Measurements from ENCODE around the gene BSG. TPM values are rescaled to one million over a fixed set of nuclear protein-coding genes. Genes with fewer than 3 reads are reported as not detected.

Gene BSG
- total and polyA plus RNA-seq, 2 experiments from 2014 or later, result 957 to 973 TPM

DNA sequence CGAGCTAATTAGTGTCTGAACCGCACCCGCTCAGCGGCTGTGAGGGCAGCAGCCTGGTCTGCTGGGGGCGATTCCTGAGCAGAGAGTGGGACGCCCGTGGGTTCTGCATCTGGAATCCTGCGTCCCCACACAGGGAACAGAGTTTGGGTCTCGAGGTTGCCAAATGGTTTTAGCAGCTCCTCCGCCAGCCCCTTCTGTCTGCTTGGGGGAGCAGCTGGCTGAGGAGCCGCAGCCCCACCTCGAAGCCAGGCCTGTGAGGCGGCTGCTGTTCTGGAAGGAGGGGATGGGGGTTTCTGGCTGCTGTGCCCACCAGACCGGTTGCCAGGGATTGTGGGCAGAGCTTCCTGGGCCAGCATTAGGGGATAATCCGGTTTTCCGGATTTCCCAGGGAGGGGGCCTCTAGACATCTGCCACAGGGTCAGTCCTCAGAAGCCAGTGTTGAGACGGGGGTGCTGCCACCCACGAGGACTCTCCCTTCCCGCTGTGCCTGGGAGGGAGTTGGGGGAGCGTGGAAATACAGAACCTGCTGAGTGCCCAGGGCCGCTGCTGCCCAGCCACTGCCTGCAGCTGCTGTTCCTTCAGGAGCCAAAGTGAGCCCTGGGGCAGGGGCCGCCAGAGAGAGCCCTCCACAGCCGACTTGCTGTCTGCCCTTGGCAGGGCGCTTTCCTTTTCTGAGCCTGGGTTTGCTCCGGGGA lies 38.9 kb upstream of the BSG start:
- peaks cover 20% of the 10 kb centered on the region for H3K36me3 Mint-ChIP-seq (ENCODE audit: low read depth)
- peaks cover 15% of the 10 kb centered on the region for H3K27me3 Mint-ChIP-seq (ENCODE audit: insufficient read depth, low read depth, poor library complexity)
- Histone ChIP-seq H3K27me3 (ENCODE audit: insufficient read depth) (no peaks in the 10 kb centered on the region), H3K4me2 (peak overlapping the region; percentile 94), H3K4me1 (ENCODE audit: insufficient read depth) (no peaks in the 10 kb centered on the region; the same call in 1 of the 2 replicates), H3F3A (replicated peaks; ENCODE audit: low read depth) (peaks cover 13% of the 10 kb centered on the region), H2AFZ (no peak overlapping the region), H4K20me1 (replicated peaks; ENCODE audit: insufficient read depth) (peaks cover 17% of the 10 kb centered on the region), H3K36me3 (ENCODE audit: insufficient read depth) (no peaks in the 10 kb centered on the region; the same call in 1 of the 2 replicates), H3K9me2 (ENCODE audit: insufficient read depth) (no peaks in the 10 kb centered on the region), H3K27ac (ENCODE audit: low read depth) (no peak overlapping the region; the same call in 1 of the 2 replicates), H3K4me3 (peak overlapping the region; percentile 98), H3K79me2 (replicated peaks; ENCODE audit: insufficient read depth) (peaks cover 25% of the 10 kb centered on the region)
- H3K27ac Mint-ChIP-seq, result no peak overlapping the region
- peaks cover 6% of the 10 kb centered on the region for H3K4me1 Mint-ChIP-seq
- DNase-seq (ENCODE audit: low spot score), result no peak
- no peak for TF ChIP-seq REST (IDR thresholded peaks at IDR 0.05; ENCODE audit: unreplicated experiment)
- peaks cover 2% of the 10 kb centered on the region; the same call in 1 of the 3 replicates for H3K9me3 Mint-ChIP-seq
- peak overlapping the region; percentile 87 for H3K4me3 Mint-ChIP-seq
- ATAC-seq, result no peak

- H3K4me3 Mint-ChIP-seq, result peak overlapping the region; percentile 87; the same call in 1 of the 3 replicates
- H3K9me3 Mint-ChIP-seq, result peaks cover 2% of the 10 kb centered on the region; the same call in 1 of the 3 replicates
- Histone ChIP-seq H3K4me2 (peak overlapping the region; percentile 94; the same call in 1 of the 2 replicates), H2AFZ (no peak overlapping the region), H3K27ac (ENCODE audit: low read depth) (no peak overlapping the region), H3K36me3 (ENCODE audit: insufficient read depth) (no peaks in the 10 kb centered on the region; the same call in 1 of the 2 replicates), H3K9me2 (ENCODE audit: insufficient read depth) (no peaks in the 10 kb centered on the region), H3F3A (replicated peaks; ENCODE audit: low read depth) (peaks cover 13% of the 10 kb centered on the region), H4K20me1 (replicated peaks; ENCODE audit: insufficient read depth) (peaks cover 17% of the 10 kb centered on the region), H3K79me2 (replicated peaks; ENCODE audit: insufficient read depth) (peaks cover 25% of the 10 kb centered on the region), H3K4me3 (no peak overlapping the region), H3K27me3 (ENCODE audit: insufficient read depth) (no peaks in the 10 kb centered on the region), H3K4me1 (ENCODE audit: insufficient read depth) (no peaks in the 10 kb centered on the region; the same call in 1 of the 2 replicates)
- no peak for ATAC-seq
- DNase-seq (ENCODE audit: low spot score), result no peak
- peaks cover 5% of the 10 kb centered on the region for H3K4me1 Mint-ChIP-seq
- H3K27ac Mint-ChIP-seq, result no peak overlapping the region
- peaks cover 21% of the 10 kb centered on the region for H3K36me3 Mint-ChIP-seq (ENCODE audit: low read depth)
- peaks cover 15% of the 10 kb centered on the region for H3K27me3 Mint-ChIP-seq (ENCODE audit: insufficient read depth, low read depth, poor library complexity)
- no peak for TF ChIP-seq CREB1 (CRISPR knock-in tag; IDR thresholded peaks at IDR 0.05; ENCODE audit: low read depth)
- TF ChIP-seq REST (IDR thresholded peaks at IDR 0.05; ENCODE audit: unreplicated experiment), result no peak
- TF ChIP-seq EZH2 (IDR thresholded peaks at IDR 0.05; ENCODE audit: low read depth, unreplicated experiment), result no peak
- TF ChIP-seq NANOG (IDR thresholded peaks at IDR 0.05; ENCODE audit: borderline replicate concordance), result no peak
- TF ChIP-seq, protein P1, sequence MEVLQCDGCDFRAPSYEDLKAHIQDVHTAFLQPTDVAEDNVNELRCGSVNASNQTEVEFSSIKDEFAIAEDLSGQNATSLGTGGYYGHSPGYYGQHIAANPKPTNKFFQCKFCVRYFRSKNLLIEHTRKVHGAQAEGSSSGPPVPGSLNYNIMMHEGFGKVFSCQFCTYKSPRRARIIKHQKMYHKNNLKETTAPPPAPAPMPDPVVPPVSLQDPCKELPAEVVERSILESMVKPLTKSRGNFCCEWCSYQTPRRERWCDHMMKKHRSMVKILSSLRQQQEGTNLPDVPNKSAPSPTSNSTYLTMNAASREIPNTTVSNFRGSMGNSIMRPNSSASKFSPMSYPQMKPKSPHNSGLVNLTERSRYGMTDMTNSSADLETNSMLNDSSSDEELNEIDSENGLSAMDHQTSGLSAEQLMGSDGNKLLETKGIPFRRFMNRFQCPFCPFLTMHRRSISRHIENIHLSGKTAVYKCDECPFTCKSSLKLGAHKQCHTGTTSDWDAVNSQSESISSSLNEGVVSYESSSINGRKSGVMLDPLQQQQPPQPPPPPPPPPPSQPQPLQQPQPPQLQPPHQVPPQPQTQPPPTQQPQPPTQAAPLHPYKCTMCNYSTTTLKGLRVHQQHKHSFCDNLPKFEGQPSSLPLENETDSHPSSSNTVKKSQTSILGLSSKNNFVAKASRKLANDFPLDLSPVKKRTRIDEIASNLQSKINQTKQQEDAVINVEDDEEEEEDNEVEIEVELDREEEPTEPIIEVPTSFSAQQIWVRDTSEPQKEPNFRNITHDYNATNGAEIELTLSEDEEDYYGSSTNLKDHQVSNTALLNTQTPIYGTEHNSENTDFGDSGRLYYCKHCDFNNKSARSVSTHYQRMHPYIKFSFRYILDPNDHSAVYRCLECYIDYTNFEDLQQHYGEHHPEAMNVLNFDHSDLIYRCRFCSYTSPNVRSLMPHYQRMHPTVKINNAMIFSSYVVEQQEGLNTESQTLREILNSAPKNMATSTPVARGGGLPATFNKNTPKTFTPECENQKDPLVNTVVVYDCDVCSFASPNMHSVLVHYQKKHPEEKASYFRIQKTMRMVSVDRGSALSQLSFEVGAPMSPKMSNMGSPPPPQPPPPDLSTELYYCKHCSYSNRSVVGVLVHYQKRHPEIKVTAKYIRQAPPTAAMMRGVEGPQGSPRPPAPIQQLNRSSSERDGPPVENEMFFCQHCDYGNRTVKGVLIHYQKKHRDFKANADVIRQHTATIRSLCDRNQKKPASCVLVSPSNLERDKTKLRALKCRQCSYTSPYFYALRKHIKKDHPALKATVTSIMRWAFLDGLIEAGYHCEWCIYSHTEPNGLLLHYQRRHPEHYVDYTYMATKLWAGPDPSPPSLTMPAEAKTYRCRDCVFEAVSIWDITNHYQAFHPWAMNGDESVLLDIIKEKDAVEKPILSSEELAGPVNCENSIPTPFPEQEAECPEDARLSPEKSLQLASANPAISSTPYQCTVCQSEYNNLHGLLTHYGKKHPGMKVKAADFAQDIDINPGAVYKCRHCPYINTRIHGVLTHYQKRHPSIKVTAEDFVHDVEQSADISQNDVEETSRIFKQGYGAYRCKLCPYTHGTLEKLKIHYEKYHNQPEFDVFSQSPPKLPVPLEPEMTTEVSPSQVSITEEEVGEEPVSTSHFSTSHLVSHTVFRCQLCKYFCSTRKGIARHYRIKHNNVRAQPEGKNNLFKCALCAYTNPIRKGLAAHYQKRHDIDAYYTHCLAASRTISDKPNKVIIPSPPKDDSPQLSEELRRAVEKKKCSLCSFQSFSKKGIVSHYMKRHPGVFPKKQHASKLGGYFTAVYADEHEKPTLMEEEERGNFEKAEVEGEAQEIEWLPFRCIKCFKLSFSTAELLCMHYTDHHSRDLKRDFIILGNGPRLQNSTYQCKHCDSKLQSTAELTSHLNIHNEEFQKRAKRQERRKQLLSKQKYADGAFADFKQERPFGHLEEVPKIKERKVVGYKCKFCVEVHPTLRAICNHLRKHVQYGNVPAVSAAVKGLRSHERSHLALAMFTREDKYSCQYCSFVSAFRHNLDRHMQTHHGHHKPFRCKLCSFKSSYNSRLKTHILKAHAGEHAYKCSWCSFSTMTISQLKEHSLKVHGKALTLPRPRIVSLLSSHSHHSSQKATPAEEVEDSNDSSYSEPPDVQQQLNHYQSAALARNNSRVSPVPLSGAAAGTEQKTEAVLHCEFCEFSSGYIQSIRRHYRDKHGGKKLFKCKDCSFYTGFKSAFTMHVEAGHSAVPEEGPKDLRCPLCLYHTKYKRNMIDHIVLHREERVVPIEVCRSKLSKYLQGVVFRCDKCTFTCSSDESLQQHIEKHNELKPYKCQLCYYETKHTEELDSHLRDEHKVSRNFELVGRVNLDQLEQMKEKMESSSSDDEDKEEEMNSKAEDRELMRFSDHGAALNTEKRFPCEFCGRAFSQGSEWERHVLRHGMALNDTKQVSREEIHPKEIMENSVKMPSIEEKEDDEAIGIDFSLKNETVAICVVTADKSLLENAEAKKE (CRISPR knock-in tag; IDR thresholded peaks at IDR 0.05), result no peak
These were observed 38.3 kb upstream of the BSG start for GRCh38 chr19:534088-534487.
